ENCODE data around the gene OSR1.

DNA sequence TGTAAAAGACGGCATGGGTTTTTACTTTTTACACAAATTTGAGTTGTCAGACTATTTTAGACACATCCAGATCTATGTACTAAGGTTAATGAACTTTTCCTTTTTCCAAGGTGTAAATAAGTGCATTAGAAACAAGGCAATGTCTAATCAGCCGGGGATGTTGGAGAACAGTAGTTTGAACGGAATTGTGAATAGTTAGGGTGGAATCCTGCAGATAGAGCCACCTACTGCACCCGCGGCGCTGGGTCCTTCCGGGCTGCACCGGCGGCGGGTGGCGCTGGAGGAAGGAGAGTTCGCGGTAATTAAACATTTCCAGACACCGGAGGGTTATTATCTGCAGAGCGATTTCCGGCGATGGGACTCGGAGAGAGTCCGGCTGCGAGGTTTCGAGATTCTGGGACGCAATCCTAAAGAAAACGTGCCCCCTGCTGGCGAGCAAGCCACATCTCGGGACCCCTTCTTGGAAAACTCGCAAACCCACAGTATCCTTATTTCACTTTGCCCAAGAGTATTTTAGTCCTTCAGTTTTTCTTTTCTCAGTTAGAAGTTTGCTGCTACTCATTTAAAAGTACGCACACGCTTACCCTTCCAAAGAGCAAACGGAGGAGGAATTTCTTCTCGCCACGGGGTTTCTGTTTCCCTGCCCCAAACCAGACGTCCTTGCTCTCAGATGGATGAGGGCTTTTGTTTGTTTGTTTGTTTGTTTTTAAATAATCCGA lies 4.5 kb upstream of the OSR1 start:
- TF ChIP-seq CTCF (IDR thresholded peaks at IDR 0.05) = peak; percentile 69 to 84 (median 78)
- TF ChIP-seq POLR2A (IDR thresholded peaks at IDR 0.05) = no peak

Data from right lobe of liver (tissue), 4 donors.